ENCODE measurements around the gene GMPR2. TPM values are rescaled to one million over a fixed set of nuclear protein-coding genes. Genes with fewer than 3 reads are reported as not detected.

The GMPR2 gene
- total and polyA plus RNA-seq, 2 of the 13 experiments (the other 11 are each of a cell fraction or from before 2014, with no cell fraction given) = 210 to 273 TPM

- TF ChIP-seq ZSCAN30 (CRISPR knock-in tag; IDR thresholded peaks at IDR 0.05) (no peak), ZSCAN5A (CRISPR knock-in tag; IDR thresholded peaks at IDR 0.05; ENCODE audit: borderline replicate concordance) (no peak; the same call in 1 of the 2 replicates), MTA3 (CRISPR knock-in tag; IDR thresholded peaks at IDR 0.05) (0 out of 2 replicates have a peak, but pooled peaks have one; percentile 54), ZNF75D (CRISPR knock-in tag; IDR thresholded peaks at IDR 0.05; ENCODE audit: borderline replicate concordance) (peak; percentile 88; the same call in 1 of the 2 replicates), KDM5A (IDR thresholded peaks at IDR 0.05; ENCODE audit: borderline replicate concordance, low read length) (peak; percentile 94; the same call in 1 of the 2 replicates), GATA4 (IDR thresholded peaks at IDR 0.05; ENCODE audit: borderline replicate concordance, low read depth) (peak; percentile 39; the same call in 1 of the 2 replicates), HNRNPH1 (optimal IDR thresholded peaks at IDR 0.05; ENCODE audit: low read depth, low read length) (no peak), ZNF768 (CRISPR knock-in tag; IDR thresholded peaks at IDR 0.05) (no peak), ZNF678 (CRISPR knock-in tag; IDR thresholded peaks at IDR 0.05) (no peak), ISX (CRISPR knock-in tag; conservative IDR thresholded peaks at IDR 0.05) (peak; percentile 67; the same call in 1 of the 2 replicates), GFI1 (CRISPR knock-in tag; IDR thresholded peaks at IDR 0.05; ENCODE audit: borderline replicate concordance) (no peak), CREB1 (IDR thresholded peaks at IDR 0.05) (no peak), CREB1 (CRISPR knock-in tag; IDR thresholded peaks at IDR 0.05) (no peak), ZMAT5 (CRISPR knock-in tag; IDR thresholded peaks at IDR 0.05; ENCODE audit: borderline replicate concordance, low read depth) (no peak), ETV6 (CRISPR knock-in tag; conservative IDR thresholded peaks at IDR 0.05) (0 out of 2 replicates have a peak, but pooled peaks have one; percentile 20), CEBPG (CRISPR knock-in tag; IDR thresholded peaks at IDR 0.05) (no peak; the same call in 1 of the 2 replicates), ZNF7 (CRISPR knock-in tag; IDR thresholded peaks at IDR 0.05) (no peak), SALL2 (CRISPR knock-in tag; IDR thresholded peaks at IDR 0.05) (0 out of 2 replicates have a peak, but pooled peaks have one; percentile 83), ZNF335 (CRISPR knock-in tag; IDR thresholded peaks at IDR 0.05) (peak; percentile 93), MTA1 (CRISPR knock-in tag; IDR thresholded peaks at IDR 0.05; ENCODE audit: borderline replicate concordance) (peak; percentile 62), MLXIP (CRISPR knock-in tag; IDR thresholded peaks at IDR 0.05; ENCODE audit: borderline replicate concordance) (peak; percentile 68; the same call in 1 of the 2 replicates), ZNF441 (CRISPR knock-in tag; IDR thresholded peaks at IDR 0.05; ENCODE audit: borderline replicate concordance) (peak; percentile 31; the same call in 1 of the 2 replicates), SIN3B (IDR thresholded peaks at IDR 0.05; ENCODE audit: low read length) (peak; percentile 70; the same call in 1 of the 2 replicates), TSC22D2 (CRISPR knock-in tag; IDR thresholded peaks at IDR 0.05; ENCODE audit: borderline replicate concordance) (peak; percentile 21), FOXA1 (IDR thresholded peaks at IDR 0.05) (no peak), FOXA1 (CRISPR knock-in tag; IDR thresholded peaks at IDR 0.05) (peak; percentile 46), KLF11 (CRISPR knock-in tag; IDR thresholded peaks at IDR 0.05) (peak; percentile 88; the same call in 1 of the 2 replicates), MXD4 (CRISPR knock-in tag; IDR thresholded peaks at IDR 0.05) (peak; percentile 88)
These were observed at the start of gene GMPR2 (continued) for GRCh38 chr14:24232645-24233537.
